OCI-LY3 (cell line): ENCODE measurements around the gene TTC6.

Source experiments
- EZH2phosphoT487 ChIP-seq: fragments of 200-600 bp; shearing (Covaris generic); IDR thresholded peaks from 2 replicates; pipeline ENCODE4 v1.6.1; 2018; ENCODE audit warnings: antibody characterized with exemption, mixed run types, low read depth
- TF ChIP-seq, protein P1 (sequence below): fragments of 200-600, 300-600 bp; sonication (generic); IDR thresholded peaks from 2 replicates; pipeline ENCODE4 v1.5.1; 2014; ENCODE audit warnings: antibody characterized with exemption, low read length, low read depth

DNA sequence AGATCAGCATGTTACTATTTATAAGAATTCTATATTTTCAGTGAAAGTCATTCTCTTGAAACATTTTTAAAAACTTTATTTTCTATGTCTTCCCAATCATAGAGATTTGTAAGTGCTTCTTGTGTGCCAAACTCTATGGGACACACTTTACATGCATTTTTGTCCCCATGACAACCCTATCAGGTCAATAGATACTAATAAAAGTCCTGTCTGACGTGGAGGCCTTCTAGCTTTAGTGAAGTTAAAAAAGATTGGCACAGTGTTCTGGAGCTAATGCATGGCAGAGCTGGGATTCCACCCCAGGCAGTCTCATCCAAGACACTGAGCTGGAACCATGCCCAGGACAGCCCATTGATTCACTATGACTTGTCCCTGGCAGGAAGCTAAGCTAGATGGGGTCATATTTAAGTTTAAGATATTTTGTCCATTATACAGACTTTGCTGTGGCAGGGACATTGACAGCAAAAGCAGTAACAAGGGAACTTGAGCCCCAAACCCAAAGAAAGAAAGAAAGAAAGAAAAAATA, 28.1 kb downstream of the TTC6 start:
- TF ChIP-seq, protein P1, sequence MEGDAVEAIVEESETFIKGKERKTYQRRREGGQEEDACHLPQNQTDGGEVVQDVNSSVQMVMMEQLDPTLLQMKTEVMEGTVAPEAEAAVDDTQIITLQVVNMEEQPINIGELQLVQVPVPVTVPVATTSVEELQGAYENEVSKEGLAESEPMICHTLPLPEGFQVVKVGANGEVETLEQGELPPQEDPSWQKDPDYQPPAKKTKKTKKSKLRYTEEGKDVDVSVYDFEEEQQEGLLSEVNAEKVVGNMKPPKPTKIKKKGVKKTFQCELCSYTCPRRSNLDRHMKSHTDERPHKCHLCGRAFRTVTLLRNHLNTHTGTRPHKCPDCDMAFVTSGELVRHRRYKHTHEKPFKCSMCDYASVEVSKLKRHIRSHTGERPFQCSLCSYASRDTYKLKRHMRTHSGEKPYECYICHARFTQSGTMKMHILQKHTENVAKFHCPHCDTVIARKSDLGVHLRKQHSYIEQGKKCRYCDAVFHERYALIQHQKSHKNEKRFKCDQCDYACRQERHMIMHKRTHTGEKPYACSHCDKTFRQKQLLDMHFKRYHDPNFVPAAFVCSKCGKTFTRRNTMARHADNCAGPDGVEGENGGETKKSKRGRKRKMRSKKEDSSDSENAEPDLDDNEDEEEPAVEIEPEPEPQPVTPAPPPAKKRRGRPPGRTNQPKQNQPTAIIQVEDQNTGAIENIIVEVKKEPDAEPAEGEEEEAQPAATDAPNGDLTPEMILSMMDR, result no peak
- no peak for TF ChIP-seq EZH2phosphoT487
